Cerebellar nuclear complex (tissue), 1 donor: ENCODE measurements around the gene DDOST.

Experiments used
- DNase-seq, 2 experiments: peaks; one replicate each; lab custom pipeline; 2025; lab: John Stamatoyannopoulos, UW

The DDOST gene

GRCh38 chr1:20660847-20661206 is 342 bp downstream of the DDOST start:
- no peak for DNase-seq

- DNase-seq: no peak
Observed at GRCh38 chr1:20660363-20660762, 806 bp downstream of the DDOST start.

- no peak for DNase-seq
Observed at GRCh38 chr1:20658166-20658915, 2.8 kb downstream of the DDOST start.

GRCh38 chr1:20657024-20657423 is 4.1 kb downstream of the DDOST start:
- DNase-seq: no peak

- DNase-seq: no peak
Observed at GRCh38 chr1:20654104-20654690, 7.0 kb downstream of the DDOST start.

- DNase-seq: no peak
Observed at GRCh38 chr1:20652300-20652699, 8.9 kb downstream of the DDOST start.

GRCh38 chr1:20648946-20649345 is 12.2 kb downstream of the DDOST start:
- DNase-seq: no peak

GRCh38 chr1:20648438-20648837 is 12.7 kb downstream of the DDOST start:
- no peak for DNase-seq

GRCh38 chr1:20645414-20645813 is 15.8 kb downstream of the DDOST start:
- no peak for DNase-seq

- no peak for DNase-seq
Observed at GRCh38 chr1:20644416-20644815, 16.8 kb downstream of the DDOST start.

GRCh38 chr1:20643080-20643479 is 18.1 kb downstream of the DDOST start:
- DNase-seq: no peak

- no peak for DNase-seq
Observed at GRCh38 chr1:20641975-20642374, 19.2 kb downstream of the DDOST start.

GRCh38 chr1:20640183-20640597 is 21.0 kb downstream of the DDOST start:
- DNase-seq: peak in 1 of 2 experiments; percentile 2

- no peak for DNase-seq
Observed at GRCh38 chr1:20636785-20637347, 24.3 kb downstream of the DDOST start.

GRCh38 chr1:20634594-20635084 is 26.5 kb downstream of the DDOST start:
- DNase-seq: no peak

- DNase-seq: no peak
Observed at GRCh38 chr1:20634065-20634593, 27.0 kb downstream of the DDOST start.

- peak in 1 of 2 experiments; percentile 21 for DNase-seq
Observed at GRCh38 chr1:20633190-20634064, 27.7 kb downstream of the DDOST start, which contains the start of gene PINK1. Gene PINK1, plus strand, starts transcription at chr1:20633458. Its CDS starts 91 bp downstream, at chr1:20633549.

- DNase-seq: no peak
Observed at GRCh38 chr1:20632386-20632785, 28.8 kb downstream of the DDOST start.

GRCh38 chr1:20630729-20631128 is 30.4 kb downstream of the DDOST start:
- DNase-seq: no peak

- DNase-seq: no peak
Observed at GRCh38 chr1:20626524-20626923, 34.6 kb downstream of the DDOST start.

- DNase-seq: no peak
Observed at GRCh38 chr1:20626098-20626427, 35.1 kb downstream of the DDOST start.
